ENCODE measurements around the gene TDP2.
"Not testable (repeated sequence)": the region's sequence is repeated elsewhere in the genome, so short reads cannot be mapped to it uniquely, and the experiment has no call there.

Gene TDP2

GRCh38 chr6:24644377-24644776, 22.3 kb downstream of the TDP2 start:
- DNase-seq (ENCODE audit: insufficient read length, low spot score) (no peak), FAIRE-seq (no peak)
- TF ChIP-seq POLR2A (IDR thresholded peaks at IDR 0.05; ENCODE audit: low read depth, low read length), result no peak

- FAIRE-seq (no peak), DNase-seq (ENCODE audit: insufficient read length, low spot score) (no peak)
- no peak for TF ChIP-seq POLR2A (IDR thresholded peaks at IDR 0.05; ENCODE audit: low read depth, low read length)
Observed at GRCh38 chr6:24643920-24644319, 22.8 kb downstream of the TDP2 start.

- FAIRE-seq, result no peak
- no peak for TF ChIP-seq POLR2A (IDR thresholded peaks at IDR 0.05; ENCODE audit: low read depth, low read length)
Observed at GRCh38 chr6:24642061-24642460, 24.6 kb downstream of the TDP2 start.

GRCh38 chr6:24640631-24641030, 26.1 kb downstream of the TDP2 start:
- not testable (repeated sequence) for FAIRE-seq

More at GRCh38 chr6:24642061-24642460, 24.6 kb downstream of the TDP2 start:
- no peak for DNase-seq (ENCODE audit: insufficient read length, low spot score)

GRCh38 chr6:24640166-24640565, 26.5 kb downstream of the TDP2 start:
- no peak for FAIRE-seq
- DNase-seq (ENCODE audit: insufficient read length, low spot score), result no peak
- TF ChIP-seq POLR2A (IDR thresholded peaks at IDR 0.05; ENCODE audit: low read depth, low read length), result no peak

More at GRCh38 chr6:24640631-24641030, 26.1 kb downstream of the TDP2 start:
- not testable (repeated sequence) for DNase-seq (ENCODE audit: insufficient read length, low spot score)

- DNase-seq (ENCODE audit: insufficient read length, low spot score) (no peak), FAIRE-seq (no peak)
- TF ChIP-seq POLR2A (IDR thresholded peaks at IDR 0.05; ENCODE audit: low read depth, low read length), result no peak
Observed at GRCh38 chr6:24636681-24637080, 30.0 kb downstream of the TDP2 start.

GRCh38 chr6:24632573-24632972, 34.1 kb downstream of the TDP2 start:
- no peak for TF ChIP-seq POLR2A (IDR thresholded peaks at IDR 0.05; ENCODE audit: low read depth, low read length)
- DNase-seq (ENCODE audit: insufficient read length, low spot score) (no peak), FAIRE-seq (no peak)

- no peak for TF ChIP-seq POLR2A (IDR thresholded peaks at IDR 0.05; ENCODE audit: low read depth, low read length)
- DNase-seq (ENCODE audit: insufficient read length, low spot score) (no peak), FAIRE-seq (no peak)
Observed at GRCh38 chr6:24631671-24632070, 35.0 kb downstream of the TDP2 start.

- no peak for FAIRE-seq
- TF ChIP-seq POLR2A (IDR thresholded peaks at IDR 0.05; ENCODE audit: low read depth, low read length), result no peak
- DNase-seq (ENCODE audit: insufficient read length, low spot score), result no peak
Observed at GRCh38 chr6:24630856-24631505, 35.7 kb downstream of the TDP2 start.

GRCh38 chr6:24621626-24622289, 44.9 kb downstream of the TDP2 start:
- no peak for DNase-seq (ENCODE audit: insufficient read length, low spot score)
- FAIRE-seq, result no peak
- TF ChIP-seq POLR2A (IDR thresholded peaks at IDR 0.05; ENCODE audit: low read depth, low read length), result no peak

- no peak for TF ChIP-seq POLR2A (IDR thresholded peaks at IDR 0.05; ENCODE audit: low read depth, low read length)
- no peak for DNase-seq (ENCODE audit: insufficient read length, low spot score)
- no peak for FAIRE-seq
Observed at GRCh38 chr6:24620637-24621036, 46.1 kb downstream of the TDP2 start.

GRCh38 chr6:24619661-24620060, 47.0 kb downstream of the TDP2 start:
- DNase-seq (ENCODE audit: insufficient read length, low spot score) (no peak), FAIRE-seq (no peak)
- TF ChIP-seq POLR2A (IDR thresholded peaks at IDR 0.05; ENCODE audit: low read depth, low read length), result no peak

- FAIRE-seq, result no peak
- no peak for TF ChIP-seq POLR2A (IDR thresholded peaks at IDR 0.05; ENCODE audit: low read depth, low read length)
Observed at GRCh38 chr6:24614648-24615047, 52.1 kb downstream of the TDP2 start.

GRCh38 chr6:24614043-24614420, 52.7 kb downstream of the TDP2 start:
- DNase-seq (ENCODE audit: insufficient read length, low spot score) (no peak), FAIRE-seq (no peak)
- TF ChIP-seq POLR2A (IDR thresholded peaks at IDR 0.05; ENCODE audit: low read depth, low read length), result no peak

More at GRCh38 chr6:24614648-24615047, 52.1 kb downstream of the TDP2 start:
- DNase-seq (ENCODE audit: insufficient read length, low spot score), result no peak

GRCh38 chr6:24613361-24614042, 53.2 kb downstream of the TDP2 start:
- no peak for FAIRE-seq
- DNase-seq (ENCODE audit: insufficient read length, low spot score), result no peak
- TF ChIP-seq POLR2A (IDR thresholded peaks at IDR 0.05; ENCODE audit: low read depth, low read length), result no peak
